Activated T-helper 2 cell treated with anti-CD3 and anti-CD28 coated beads, Interferon-gamma antibody, Interleukin-2, Interleukin-4, amounts not matched to agents 10 μg/mL and 5 μg/mL and 100 μg/mL, durations not matched to agents 14 hours and 24 hours and 36 hours (primary cell): ENCODE measurements around the gene CRLF3. TPM values are rescaled to one million over a fixed set of nuclear protein-coding genes. Genes with fewer than 3 reads are reported as not detected.
"Not testable (repeated sequence)": the region's sequence is repeated elsewhere in the genome, so short reads cannot be mapped to it uniquely, and the experiment has no call there.

Experiments
- DNase-seq: peaks from one replicate; pipeline ENCODE4 v3.0.0; 2021; ENCODE audit warnings: low spot score
- H3K27ac Mint-ChIP-seq: one replicate; pipeline ENCODE4 v1.8.0; 2021; ENCODE audit warnings: mixed read lengths
- H3K27me3 Mint-ChIP-seq: one replicate; pipeline ENCODE4 v1.8.0; 2021; ENCODE audit warnings: low read depth, mixed read lengths
- H3K36me3 Mint-ChIP-seq: one replicate; pipeline ENCODE4 v1.8.0; 2021; ENCODE audit warnings: low read depth, mixed read lengths
- H3K4me1 Mint-ChIP-seq: one replicate; pipeline ENCODE4 v1.8.0; 2021; ENCODE audit warnings: low read depth, mixed read lengths
- H3K4me3 Mint-ChIP-seq: one replicate; pipeline ENCODE4 v1.8.0; 2021; ENCODE audit warnings: low read depth, mild to moderate bottlenecking, moderate library complexity, mixed read lengths
- H3K9me3 Mint-ChIP-seq: one replicate; pipeline ENCODE4 v1.8.0; 2021; ENCODE audit warnings: mixed read lengths
- intact Hi-C: fragments of 100-400 bp; cut with micrococcal nuclease; formaldehyde crosslinking; loops from one replicate; pipeline ENCODE4 v1.15.1; 2023
- total RNA-seq: library from RNA; stranded (reverse); gene quantifications from 2 replicates; pipeline ENCODE4 v1.2.3, GENCODE V29; 2022

CRLF3 gene
- total RNA-seq, 1 donor from 2014 or later, result 42.0 TPM

- Mint-ChIP-seq H3K36me3 (peaks cover 1% of the 10 kb centered on the region), H3K4me3 (peak overlapping the region; percentile 26), H3K4me1 (peaks cover 26% of the 10 kb centered on the region), H3K9me3 (no peaks in the 10 kb centered on the region), H3K27ac (no peak overlapping the region), H3K27me3 (no peaks in the 10 kb centered on the region)
- intact Hi-C loops, result loop anchor here (10.0 kb wide), 1 partner anchor 354 kb away; the partner anchor contains the start of gene GOSR1
- no peak for DNase-seq
These were observed 4.5 kb upstream of the CRLF3 start for GRCh38 chr17:30829022-30829421.

GRCh38 chr17:30827082-30827481 lies 2.6 kb upstream of the CRLF3 start:
- H3K27ac Mint-ChIP-seq, result no peak overlapping the region
- no peak for DNase-seq
- no peaks in the 10 kb centered on the region for H3K9me3 Mint-ChIP-seq
- peaks cover 22% of the 10 kb centered on the region for H3K4me1 Mint-ChIP-seq
- intact Hi-C loops, result loop anchor here (10.0 kb wide), 1 partner anchor 352 kb away; the partner anchor contains the start of gene GOSR1
- H3K36me3 Mint-ChIP-seq, result peaks cover 5% of the 10 kb centered on the region
- H3K27me3 Mint-ChIP-seq, result no peaks in the 10 kb centered on the region
- no peak overlapping the region for H3K4me3 Mint-ChIP-seq

- Mint-ChIP-seq H3K4me3 (peak overlapping the region; percentile 92), H3K36me3 (peaks cover 16% of the 10 kb centered on the region), H3K4me1 (peaks cover 40% of the 10 kb centered on the region), H3K27me3 (no peaks in the 10 kb centered on the region), H3K9me3 (no peaks in the 10 kb centered on the region), H3K27ac (peak overlapping the region; percentile 78)
- intact Hi-C loops, result loop anchor here (1.0 to 10.0 kb wide), 4 partner anchors 15 to 488 kb away; partner anchors contain the start of genes EVI2B and GOSR1
- no peak for DNase-seq
These were observed 513 bp downstream of the CRLF3 start for GRCh38 chr17:30824002-30824355.

- Mint-ChIP-seq H3K4me3 (peak overlapping the region; percentile 92), H3K27me3 (no peaks in the 10 kb centered on the region), H3K36me3 (peaks cover 21% of the 10 kb centered on the region), H3K27ac (peak overlapping the region; percentile 78), H3K9me3 (no peaks in the 10 kb centered on the region), H3K4me1 (peaks cover 45% of the 10 kb centered on the region)
- intact Hi-C loops, result loop anchor here (5.0 to 10.0 kb wide), 3 partner anchors 36 to 489 kb away; partner anchors contain the start of genes EVI2B and GOSR1
- no peak for DNase-seq
These were observed 1.1 kb downstream of the CRLF3 start for GRCh38 chr17:30823421-30823820.

- H3K27me3 Mint-ChIP-seq, H3K9me3 Mint-ChIP-seq, DNase-seq: not testable (repeated sequence)
- peak overlapping the region; percentile 80 for H3K4me3 Mint-ChIP-seq
- H3K27ac Mint-ChIP-seq, result peak overlapping the region; percentile 47
- peaks cover 45% of the 10 kb centered on the region for H3K4me1 Mint-ChIP-seq
- intact Hi-C loops, result loop anchor here (5.0 to 10.0 kb wide), 3 partner anchors 36 to 489 kb away; partner anchors contain the start of genes EVI2B and GOSR1
- H3K36me3 Mint-ChIP-seq, result peaks cover 22% of the 10 kb centered on the region
These were observed 1.6 kb downstream of the CRLF3 start for GRCh38 chr17:30822919-30823318.

- Mint-ChIP-seq H3K27ac (peak overlapping the region; percentile 81), H3K36me3 (peaks cover 22% of the 10 kb centered on the region), H3K27me3 (no peaks in the 10 kb centered on the region), H3K4me1 (peaks cover 46% of the 10 kb centered on the region), H3K4me3 (peak overlapping the region; percentile 80), H3K9me3 (no peaks in the 10 kb centered on the region)
- intact Hi-C loops, result loop anchor here (5.0 to 10.0 kb wide), 3 partner anchors 35 to 490 kb away; partner anchors contain the start of genes EVI2B and GOSR1
- no peak for DNase-seq
These were observed 2.4 kb downstream of the CRLF3 start for GRCh38 chr17:30821871-30822723.

GRCh38 chr17:30819971-30820705 lies 4.4 kb downstream of the CRLF3 start:
- peak overlapping the region; percentile 81 for H3K27ac Mint-ChIP-seq
- peak overlapping the region; percentile 73 for H3K4me3 Mint-ChIP-seq
- H3K4me1 Mint-ChIP-seq, result peaks cover 48% of the 10 kb centered on the region
- H3K27me3 Mint-ChIP-seq, result no peaks in the 10 kb centered on the region
- no peaks in the 10 kb centered on the region for H3K9me3 Mint-ChIP-seq
- intact Hi-C loops, result loop anchor here (1.0 to 10.0 kb wide), 4 partner anchors 11 to 492 kb away; partner anchors contain the start of genes EVI2B and GOSR1
- no peak for DNase-seq
- H3K36me3 Mint-ChIP-seq, result peaks cover 29% of the 10 kb centered on the region

- H3K9me3 Mint-ChIP-seq, result no peaks in the 10 kb centered on the region
- peaks cover 44% of the 10 kb centered on the region for H3K4me1 Mint-ChIP-seq
- no peak for DNase-seq
- intact Hi-C loops, result no loop called here
- no peak overlapping the region for H3K4me3 Mint-ChIP-seq
- H3K36me3 Mint-ChIP-seq, result peaks cover 25% of the 10 kb centered on the region
- H3K27me3 Mint-ChIP-seq, result no peaks in the 10 kb centered on the region
- H3K27ac Mint-ChIP-seq, result no peak overlapping the region
These were observed 8.3 kb downstream of the CRLF3 start for GRCh38 chr17:30816165-30816564.

- H3K9me3 Mint-ChIP-seq, intact Hi-C loops, H3K27me3 Mint-ChIP-seq, H3K27ac Mint-ChIP-seq, H3K4me3 Mint-ChIP-seq, DNase-seq: not testable (repeated sequence)
- peaks cover 35% of the 10 kb centered on the region for H3K4me1 Mint-ChIP-seq
- H3K36me3 Mint-ChIP-seq, result peaks cover 28% of the 10 kb centered on the region
These were observed 9.6 kb downstream of the CRLF3 start for GRCh38 chr17:30814860-30815259.

- H3K9me3 Mint-ChIP-seq, intact Hi-C loops, DNase-seq, H3K4me3 Mint-ChIP-seq, H3K27ac Mint-ChIP-seq, H3K27me3 Mint-ChIP-seq: not testable (repeated sequence)
- Mint-ChIP-seq H3K4me1 (peaks cover 35% of the 10 kb centered on the region), H3K36me3 (peaks cover 32% of the 10 kb centered on the region)
These were observed 10.3 kb downstream of the CRLF3 start for GRCh38 chr17:30814236-30814635.

GRCh38 chr17:30812218-30813177 lies 12.0 kb downstream of the CRLF3 start:
- peaks cover 26% of the 10 kb centered on the region for H3K36me3 Mint-ChIP-seq
- intact Hi-C loops, result no loop called here
- DNase-seq, result no peak
- no peaks in the 10 kb centered on the region for H3K27me3 Mint-ChIP-seq
- peak overlapping the region; percentile 70 for H3K27ac Mint-ChIP-seq
- H3K4me1 Mint-ChIP-seq, result peaks cover 35% of the 10 kb centered on the region
- H3K9me3 Mint-ChIP-seq, result no peaks in the 10 kb centered on the region
- H3K4me3 Mint-ChIP-seq, result no peak overlapping the region

GRCh38 chr17:30809867-30810266 lies 14.6 kb downstream of the CRLF3 start:
- Mint-ChIP-seq H3K9me3 (no peaks in the 10 kb centered on the region), H3K4me1 (peaks cover 44% of the 10 kb centered on the region), H3K4me3 (peak overlapping the region; percentile 79), H3K27me3 (no peaks in the 10 kb centered on the region), H3K36me3 (peaks cover 25% of the 10 kb centered on the region), H3K27ac (peak overlapping the region; percentile 94)
- DNase-seq, result no peak
- intact Hi-C loops, result loop anchor here (1.0 kb wide), 2 partner anchors 10 to 14 kb away; partner anchors contain the start of gene CRLF3
